CD4-positive, alpha-beta T cell treated with Interferon alpha-2 for 1 hour (primary cell): ENCODE data around the gene ADAM8.
"Not testable (repeated sequence)": the region's sequence is repeated elsewhere in the genome, so short reads cannot be mapped to it uniquely, and the experiment has no call there.

Experiments
- DNase-seq, 2 donors: peaks; one replicate each; pipeline ENCODE4 v3.0.0-alpha.2; 2020 to 2022

ADAM8 gene

GRCh38 chr10:133266056-133266795, 10.4 kb downstream of the ADAM8 start:
- DNase-seq, result no peak

- not testable (repeated sequence) for DNase-seq
Measured at GRCh38 chr10:133265052-133265451, 11.6 kb downstream of the ADAM8 start.

GRCh38 chr10:133264461-133264860, 12.2 kb downstream of the ADAM8 start:
- peak; percentile 57 to 63 for DNase-seq

GRCh38 chr10:133263674-133264073, 13.0 kb downstream of the ADAM8 start:
- no peak for DNase-seq

GRCh38 chr10:133262696-133263095, 14.0 kb downstream of the ADAM8 start:
- DNase-seq, result no peak

GRCh38 chr10:133261726-133262325, 14.8 kb downstream of the ADAM8 start:
- peak; percentile 90 to 91 for DNase-seq

GRCh38 chr10:133260895-133261725, 15.6 kb downstream of the ADAM8 start:
- DNase-seq, result peak; percentile 59 to 70

- DNase-seq, result no peak
Measured at GRCh38 chr10:133259602-133259989, 17.1 kb downstream of the ADAM8 start.

GRCh38 chr10:133258818-133259601, 17.7 kb downstream of the ADAM8 start:
- peak; percentile 85 for DNase-seq

- DNase-seq, result peak in 1 of 2 donors; percentile 39
Measured at GRCh38 chr10:133258066-133258817, 18.4 kb downstream of the ADAM8 start.

- DNase-seq, result peak in 1 of 2 donors; percentile 33
Measured at GRCh38 chr10:133257489-133258065, 19.1 kb downstream of the ADAM8 start.

- DNase-seq, result no peak
Measured at GRCh38 chr10:133255323-133255722, 21.3 kb downstream of the ADAM8 start.

GRCh38 chr10:133254421-133255120, 22.1 kb downstream of the ADAM8 start:
- DNase-seq, result no peak

- no peak for DNase-seq
Measured at GRCh38 chr10:133253361-133253955, 23.2 kb downstream of the ADAM8 start.

GRCh38 chr10:133252223-133252552, 24.5 kb downstream of the ADAM8 start:
- no peak for DNase-seq

GRCh38 chr10:133251388-133252222, 25.1 kb downstream of the ADAM8 start:
- no peak for DNase-seq

GRCh38 chr10:133249975-133250754, 26.5 kb downstream of the ADAM8 start:
- no peak for DNase-seq

GRCh38 chr10:133249094-133249780, 27.4 kb downstream of the ADAM8 start:
- no peak for DNase-seq
